Tibial nerve (tissue), 4 donors: ENCODE results near the gene RNF138. TPM values are rescaled to one million over a fixed set of nuclear protein-coding genes. Genes with fewer than 3 reads are reported as not detected.
"Not testable (repeated sequence)": the region's sequence is repeated elsewhere in the genome, so short reads cannot be mapped to it uniquely, and the experiment has no call there.

Experiments
- DNase-seq, 2 donors: peaks; one replicate each; pipeline ENCODE4 v3.0.0-alpha.2; 2019; ENCODE audit warnings: low spot score in 2 of 2
- H3K27ac ChIP-seq, 4 donors: fragments of 200-600 bp; sonication (generic) in 3 of 4; one replicate each; pipeline ENCODE4 v1.5.1; 2017 to 2019; ENCODE audit warnings: mild to moderate bottlenecking in 1 of 4
- H3K27me3 ChIP-seq, 2 donors: fragments of 200-600 bp; sonication (generic) in 1 of 2; one replicate each; pipeline versions ENCODE4 v1.5.1 to v1.6.0; 2017 to 2019
- H3K36me3 ChIP-seq, 3 donors: fragments of 200-600 bp; sonication (generic); one replicate each; pipeline ENCODE4 v1.5.1; 2018 to 2019
- H3K4me1 ChIP-seq, 4 donors: fragments of 200-600 bp; sonication (generic) in 3 of 4; one replicate each; pipeline ENCODE4 v1.5.1; 2017 to 2019
- H3K4me3 ChIP-seq, 4 donors: fragments of 200-600 bp; sonication (generic) in 3 of 4; one replicate each; pipeline ENCODE4 v1.5.1; 2017 to 2019; ENCODE audit warnings: mild to moderate bottlenecking in 1 of 4, moderate library complexity in 1 of 4
- H3K9me3 ChIP-seq, 4 donors: fragments of 200-600 bp; sonication (generic) in 3 of 4; one replicate each; pipeline ENCODE4 v1.5.1; 2017 to 2019
- EP300 ChIP-seq, 2 donors: sonication (generic); formaldehyde crosslinking; IDR thresholded peaks; one replicate each; pipeline ENCODE4 v1.6.1; 2017; ENCODE audit warnings: antibody characterized with exemption in 2 of 2, mild to moderate bottlenecking in 1 of 2
- POLR2A ChIP-seq, 2 donors: fragments of 450-650 bp; IDR thresholded peaks; one replicate each; pipeline ENCODE4 v1.6.1; 2017; ENCODE audit warnings: antibody characterized with exemption in 2 of 2, mild to moderate bottlenecking in 2 of 2, moderate library complexity in 2 of 2
- WGBS, 2 donors: methylation state at CpG; one replicate each; pipeline ENCODE4 v1.1.5; 2018; 5-methylcytosine and 5-hydroxymethylcytosine counted together
- total RNA-seq, 4 donors: library from RNA; depleted of rRNA; stranded (reverse); fragments of >200 nt; gene quantifications; one replicate each; pipeline ENCODE4 v1.1.0, GENCODE V29; 2016
- TF ChIP-seq, protein P1 (sequence below), 5 experiments: fragments of 200-600 bp in 3 of 5; fragments of 450-650 bp in 2 of 5; sonication (generic) in 3 of 5; IDR thresholded peaks; one replicate each; pipeline ENCODE4 v1.5.1; 2016 to 2019; ENCODE audit warnings: antibody characterized with exemption in 5 of 5, mild to moderate bottlenecking in 3 of 5, moderate library complexity in 2 of 5

RNF138 gene
- total RNA-seq, 4 donors from 2014 or later = 7.8 to 31.5 (median 15.1) TPM

DNA sequence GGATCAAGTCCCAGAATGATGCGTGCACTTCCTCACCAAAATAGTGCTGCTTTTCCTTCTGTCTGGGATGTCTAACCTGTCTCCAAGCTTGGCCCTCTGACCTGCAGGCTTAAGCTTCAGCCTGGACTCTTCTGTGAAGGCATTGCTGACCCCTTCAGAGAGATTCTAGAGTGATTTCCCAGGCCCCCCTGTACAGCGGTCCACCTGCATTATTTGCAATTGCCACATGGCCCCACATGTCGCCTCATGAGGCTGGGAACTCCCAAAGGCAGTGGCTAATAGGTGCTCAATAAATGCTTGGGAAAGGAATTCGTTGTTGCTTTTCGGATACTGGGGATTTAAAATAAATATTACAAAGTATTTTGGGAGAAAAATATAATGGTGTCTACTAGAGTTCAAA is 65.9 kb downstream of the RNF138 start:
- Histone ChIP-seq H3K27me3 (no peaks in the 10 kb centered on the region), H3K27ac (no peak overlapping the region), H3K4me1 (peaks cover 0 to 9% (median 0%) of the 10 kb centered on the region in 4 donors), H3K36me3 (no peaks in the 10 kb centered on the region), H3K4me3 (no peak overlapping the region), H3K9me3 (no peaks in the 10 kb centered on the region)
- no peak for DNase-seq
- TF ChIP-seq POLR2A (IDR thresholded peaks at IDR 0.05) (no peak), EP300 (IDR thresholded peaks at IDR 0.05) (no peak)
- TF ChIP-seq, protein P1, sequence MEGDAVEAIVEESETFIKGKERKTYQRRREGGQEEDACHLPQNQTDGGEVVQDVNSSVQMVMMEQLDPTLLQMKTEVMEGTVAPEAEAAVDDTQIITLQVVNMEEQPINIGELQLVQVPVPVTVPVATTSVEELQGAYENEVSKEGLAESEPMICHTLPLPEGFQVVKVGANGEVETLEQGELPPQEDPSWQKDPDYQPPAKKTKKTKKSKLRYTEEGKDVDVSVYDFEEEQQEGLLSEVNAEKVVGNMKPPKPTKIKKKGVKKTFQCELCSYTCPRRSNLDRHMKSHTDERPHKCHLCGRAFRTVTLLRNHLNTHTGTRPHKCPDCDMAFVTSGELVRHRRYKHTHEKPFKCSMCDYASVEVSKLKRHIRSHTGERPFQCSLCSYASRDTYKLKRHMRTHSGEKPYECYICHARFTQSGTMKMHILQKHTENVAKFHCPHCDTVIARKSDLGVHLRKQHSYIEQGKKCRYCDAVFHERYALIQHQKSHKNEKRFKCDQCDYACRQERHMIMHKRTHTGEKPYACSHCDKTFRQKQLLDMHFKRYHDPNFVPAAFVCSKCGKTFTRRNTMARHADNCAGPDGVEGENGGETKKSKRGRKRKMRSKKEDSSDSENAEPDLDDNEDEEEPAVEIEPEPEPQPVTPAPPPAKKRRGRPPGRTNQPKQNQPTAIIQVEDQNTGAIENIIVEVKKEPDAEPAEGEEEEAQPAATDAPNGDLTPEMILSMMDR (IDR thresholded peaks at IDR 0.05) = no peak
- WGBS, 2 donors = 69 to 70% methylated on average over 5 of the region's 5 CpGs

DNA sequence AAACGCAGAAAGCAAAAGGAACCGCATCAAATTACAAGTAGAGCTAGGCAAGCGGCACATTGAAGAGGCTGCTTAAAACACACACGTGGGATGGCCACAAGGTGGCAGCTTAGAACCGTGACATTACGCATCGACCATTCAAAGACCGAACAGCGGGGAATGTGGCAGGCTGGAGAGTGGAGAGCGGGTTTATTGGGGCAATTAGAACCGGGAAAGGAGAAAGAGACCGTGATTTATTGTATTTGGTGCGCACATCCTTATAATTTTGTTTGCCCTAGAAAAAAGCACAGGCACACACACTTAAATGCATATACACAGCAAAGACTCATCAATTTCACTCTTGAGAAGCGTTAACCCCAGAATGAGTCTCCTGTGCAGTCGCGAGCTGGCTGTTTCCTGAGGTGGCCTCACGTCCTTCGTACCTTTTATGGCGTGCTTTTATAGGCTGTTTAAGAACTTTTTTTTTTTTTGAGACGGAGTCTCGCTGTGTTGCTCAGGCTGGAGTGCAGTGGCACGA is 66.5 kb downstream of the RNF138 start:
- 4 to 6% methylated on average over 22 of the region's 22 CpGs for WGBS, 2 donors
- DNase-seq = peak; percentile 61 to 84

DNA sequence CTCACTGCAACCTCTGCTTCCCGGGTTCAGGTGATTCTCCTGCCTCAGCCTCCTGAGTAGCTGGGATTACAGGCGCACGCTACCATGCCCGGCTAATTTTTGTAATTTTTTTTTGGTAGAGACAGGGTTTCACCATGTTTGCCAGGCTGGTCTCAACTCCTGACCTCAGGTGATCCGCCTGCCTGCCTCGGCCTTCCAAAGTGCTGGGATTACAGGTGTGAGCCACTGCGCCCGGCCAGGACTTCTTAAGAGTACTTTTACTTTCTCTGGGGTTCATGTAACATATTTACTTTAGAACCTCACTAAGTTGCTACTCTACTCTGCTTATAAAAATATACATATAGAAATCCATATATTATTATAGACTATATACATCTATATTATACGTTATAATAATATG is 67.0 kb downstream of the RNF138 start:
- DNase-seq, H3K27me3 ChIP-seq: not testable (repeated sequence)
- 67 to 76% methylated on average over 9 of the region's 9 CpGs for WGBS, 2 donors

More for the DNA sequence above, 66.5 kb downstream of the RNF138 start:
- H3K27ac ChIP-seq = no peak overlapping the region
- H3K9me3 ChIP-seq = no peaks in the 10 kb centered on the region
- TF ChIP-seq, protein P1 (IDR thresholded peaks at IDR 0.05) = peak; percentile 70 to 88 (median 77)
- TF ChIP-seq POLR2A (IDR thresholded peaks at IDR 0.05) = no peak
- no peaks in the 10 kb centered on the region for H3K36me3 ChIP-seq
- peak overlapping the region in 2 of 4 donors; percentile 12 to 28 for H3K4me3 ChIP-seq
- H3K4me1 ChIP-seq = peaks cover 0 to 9% (median 0%) of the 10 kb centered on the region in 4 donors
- H3K27me3 ChIP-seq = no peaks in the 10 kb centered on the region

DNA sequence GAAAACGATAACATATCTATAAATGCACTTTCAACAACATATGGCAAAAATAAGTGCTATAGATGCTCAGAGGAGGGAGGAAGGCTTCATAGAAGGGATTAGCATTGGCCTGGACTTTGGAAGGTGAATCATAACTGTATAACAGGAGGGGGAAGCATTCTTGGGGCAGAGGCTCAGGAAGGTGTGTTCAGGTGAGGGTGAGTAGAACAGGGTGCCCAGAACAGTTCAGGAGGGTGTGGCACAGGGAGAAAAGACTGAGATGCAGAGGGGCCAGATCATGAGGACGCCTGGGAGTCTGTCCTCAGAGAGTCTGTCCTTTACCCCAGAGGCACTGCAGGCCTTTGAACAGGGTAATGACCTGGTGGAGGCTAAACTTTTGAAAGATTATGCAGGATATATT is 68.9 kb downstream of the RNF138 start:
- peaks cover 0 to 9% (median 0%) of the 10 kb centered on the region in 4 donors for H3K4me1 ChIP-seq
- H3K27me3 ChIP-seq = no peaks in the 10 kb centered on the region
- no peak for DNase-seq
- no peak overlapping the region for H3K27ac ChIP-seq
- H3K36me3 ChIP-seq = no peaks in the 10 kb centered on the region
- 88 to 92% methylated on average over 2 of the region's 2 CpGs for WGBS, 2 donors
- no peak for TF ChIP-seq EP300 (IDR thresholded peaks at IDR 0.05)
- H3K9me3 ChIP-seq = no peaks in the 10 kb centered on the region
- H3K4me3 ChIP-seq = no peak overlapping the region

More for the DNA sequence above, 67.0 kb downstream of the RNF138 start:
- peak overlapping the region in 2 of 4 donors; percentile 12 to 28 for H3K4me3 ChIP-seq
- H3K27ac ChIP-seq, H3K9me3 ChIP-seq, H3K36me3 ChIP-seq, H3K4me1 ChIP-seq: not testable (repeated sequence)

DNA sequence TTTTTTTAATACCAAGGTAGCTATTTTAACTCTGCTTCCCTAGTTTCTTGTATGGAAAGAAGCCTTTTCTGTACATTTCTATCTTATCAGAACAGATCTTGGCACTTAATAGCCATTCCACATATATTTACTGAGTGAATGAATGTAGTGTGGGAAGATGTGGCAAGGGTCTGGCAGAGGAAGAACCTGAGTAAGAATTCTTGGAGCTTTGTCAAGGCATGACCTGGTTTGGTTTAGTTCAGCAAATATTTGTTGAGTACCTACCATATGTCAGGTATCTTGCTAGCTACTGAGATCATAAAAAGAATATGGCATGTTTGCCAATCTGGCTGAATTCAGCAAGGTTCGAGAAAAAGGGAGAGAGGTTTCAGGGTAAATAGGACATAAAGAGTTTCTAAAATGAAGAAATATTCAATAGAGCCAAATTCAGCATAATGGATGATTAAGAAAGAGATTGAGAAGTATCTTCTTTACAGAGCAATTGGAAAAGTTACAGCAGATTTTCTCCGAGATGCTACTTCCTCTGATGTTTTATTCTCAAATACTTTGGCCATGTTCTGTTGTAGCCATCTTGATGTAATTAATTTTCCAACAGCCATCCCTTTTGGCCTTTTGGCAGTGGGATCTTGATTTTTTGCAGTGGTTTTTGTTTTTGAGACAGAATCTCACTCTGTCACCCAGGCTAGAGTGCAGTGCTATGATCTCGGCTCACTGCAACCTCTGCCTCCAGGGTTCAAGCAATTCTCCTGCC is 76.5 kb downstream of the RNF138 start:
- no peak overlapping the region for H3K27ac ChIP-seq
- H3K27me3 ChIP-seq = no peaks in the 10 kb centered on the region
- no peaks in the 10 kb centered on the region for H3K9me3 ChIP-seq
- no peaks in the 10 kb centered on the region for H3K4me1 ChIP-seq
- TF ChIP-seq POLR2A (IDR thresholded peaks at IDR 0.05) = no peak
- WGBS, 2 donors = 58% methylated on average over 3 of the region's 3 CpGs
- H3K4me3 ChIP-seq = no peak overlapping the region
- H3K36me3 ChIP-seq = no peaks in the 10 kb centered on the region
- no peak for DNase-seq

DNA sequence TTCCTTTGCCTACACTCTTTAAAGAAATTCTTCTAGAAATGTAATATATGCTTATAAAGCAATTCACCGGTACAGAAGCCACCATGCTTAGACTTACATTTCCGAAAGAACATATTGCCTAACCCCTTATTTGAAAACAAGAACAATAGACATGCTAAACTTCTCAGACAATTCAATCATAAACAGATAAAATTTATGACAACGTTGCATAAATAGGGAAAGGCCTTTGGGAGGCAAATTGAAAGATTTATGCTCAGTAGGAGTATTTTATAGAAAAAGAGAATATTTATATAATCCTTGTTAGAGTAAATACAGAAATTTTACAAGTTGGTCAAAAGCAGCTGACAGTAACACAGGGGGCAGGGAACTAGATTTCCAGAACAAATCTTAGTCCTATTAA is 82.0 kb downstream of the RNF138 start:
- no peak for DNase-seq
- no peaks in the 10 kb centered on the region for H3K27me3 ChIP-seq
- no peaks in the 10 kb centered on the region for H3K9me3 ChIP-seq
- WGBS, 2 donors = 81 to 87% methylated on average over 3 of the region's 3 CpGs
- no peak overlapping the region for H3K4me3 ChIP-seq
- H3K36me3 ChIP-seq = no peaks in the 10 kb centered on the region
- TF ChIP-seq POLR2A (IDR thresholded peaks at IDR 0.05) = no peak
- TF ChIP-seq EP300 (IDR thresholded peaks at IDR 0.05) = no peak
- TF ChIP-seq, protein P1 (IDR thresholded peaks at IDR 0.05) = no peak
- no peak overlapping the region for H3K27ac ChIP-seq
- H3K4me1 ChIP-seq = peaks cover 0 to 5% (median 0%) of the 10 kb centered on the region in 4 donors
